NCI-H2081 treated with DMSO at 0.1 percent for 48 hours (cell line): ENCODE data around the gene ACOT6.
"Not testable (repeated sequence)": the region's sequence is repeated elsewhere in the genome, so short reads cannot be mapped to it uniquely, and the experiment has no call there.

Experiments
- DNase-seq: peaks from one replicate; lab custom pipeline; 2025; lab: John Stamatoyannopoulos, UW

The ACOT6 gene, protein sequence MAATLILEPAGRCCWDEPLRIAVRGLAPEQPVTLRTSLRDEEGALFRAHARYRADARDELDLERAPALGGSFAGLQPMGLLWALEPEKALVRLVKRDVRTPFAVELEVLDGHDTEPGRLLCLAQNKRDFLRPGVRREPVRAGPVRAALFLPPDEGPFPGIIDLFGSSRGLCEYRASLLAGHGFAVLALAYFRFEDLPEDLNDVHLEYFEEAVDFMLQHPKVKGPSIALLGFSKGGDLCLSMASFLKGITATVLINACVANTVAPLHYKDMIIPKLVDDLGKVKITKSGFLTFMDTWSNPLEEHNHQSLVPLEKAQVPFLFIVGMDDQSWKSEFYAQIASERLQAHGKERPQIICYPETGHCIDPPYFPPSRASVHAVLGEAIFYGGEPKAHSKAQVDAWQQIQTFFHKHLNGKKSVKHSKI

DNA sequence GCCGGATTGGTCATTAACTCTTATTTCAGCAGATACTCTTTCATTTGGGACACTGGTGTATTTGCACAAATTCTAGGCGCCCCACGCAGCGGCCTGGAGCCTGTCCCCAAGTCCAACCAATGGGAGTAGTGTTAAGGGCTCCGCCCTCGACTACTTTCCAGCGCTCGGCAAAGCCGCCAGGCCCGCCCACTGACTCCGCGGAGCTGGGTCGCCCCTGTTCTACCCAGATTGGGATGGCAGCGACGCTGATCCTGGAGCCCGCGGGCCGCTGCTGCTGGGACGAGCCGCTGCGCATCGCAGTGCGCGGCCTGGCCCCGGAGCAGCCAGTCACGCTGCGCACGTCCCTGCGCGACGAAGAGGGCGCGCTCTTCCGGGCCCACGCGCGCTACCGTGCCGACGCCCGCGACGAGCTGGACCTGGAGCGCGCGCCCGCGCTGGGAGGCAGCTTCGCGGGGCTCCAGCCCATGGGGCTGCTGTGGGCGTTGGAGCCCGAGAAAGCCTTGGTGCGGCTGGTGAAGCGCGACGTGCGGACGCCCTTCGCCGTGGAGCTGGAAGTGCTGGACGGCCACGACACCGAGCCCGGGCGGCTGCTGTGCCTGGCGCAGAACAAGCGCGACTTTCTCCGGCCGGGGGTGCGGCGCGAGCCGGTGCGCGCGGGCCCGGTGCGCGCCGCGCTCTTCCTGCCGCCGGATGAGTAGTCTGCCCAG is at the start of gene ACOT6:
Gene ACOT6, plus strand, starts transcription at position 179 of the 707 bp plus-strand sequence. Its CDS starts 55 bp downstream, at position 234.
- no peak for DNase-seq

DNA sequence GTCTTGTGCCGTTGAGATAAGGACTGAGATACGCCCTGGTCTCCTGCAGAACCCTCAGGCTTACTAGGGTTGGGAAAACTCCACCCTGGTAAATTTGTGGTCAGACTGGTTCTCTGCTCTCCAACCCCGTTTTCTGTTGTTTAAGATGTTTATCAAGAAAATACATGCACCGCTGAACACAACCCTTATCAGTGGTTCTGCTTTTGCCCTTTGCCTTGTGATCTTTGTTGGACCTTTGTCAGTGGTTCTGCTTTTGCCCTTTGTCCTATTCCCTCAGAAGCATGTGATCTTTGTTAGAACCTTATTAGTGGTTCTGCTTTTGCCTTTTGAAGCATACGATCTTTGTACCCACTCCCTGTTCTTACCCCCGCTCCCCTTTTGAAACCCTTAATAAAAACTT is 49.6 kb upstream of the ACOT6 start:
- DNase-seq, result not testable (repeated sequence)

DNA sequence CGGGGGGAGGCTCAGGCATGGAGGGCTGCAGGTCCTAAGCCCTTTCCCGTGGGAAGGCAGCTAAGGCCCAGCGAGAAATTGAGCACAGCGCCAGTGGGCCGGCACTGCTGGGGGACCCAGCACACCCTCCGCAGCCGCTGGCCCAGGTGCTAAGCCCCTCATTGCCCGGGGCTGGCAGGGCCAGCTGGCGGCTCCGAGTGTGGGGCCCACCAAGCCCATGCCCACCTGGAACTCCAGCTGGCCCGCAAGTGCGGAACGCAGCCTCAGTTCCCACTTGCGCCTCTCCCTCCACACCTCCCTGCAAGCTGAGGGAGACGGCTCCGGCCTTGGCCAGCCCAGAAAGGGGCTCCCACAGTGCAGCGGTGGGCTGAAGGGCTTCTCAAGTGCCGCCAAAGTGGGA is 45.9 kb upstream of the ACOT6 start:
- not testable (repeated sequence) for DNase-seq

DNA sequence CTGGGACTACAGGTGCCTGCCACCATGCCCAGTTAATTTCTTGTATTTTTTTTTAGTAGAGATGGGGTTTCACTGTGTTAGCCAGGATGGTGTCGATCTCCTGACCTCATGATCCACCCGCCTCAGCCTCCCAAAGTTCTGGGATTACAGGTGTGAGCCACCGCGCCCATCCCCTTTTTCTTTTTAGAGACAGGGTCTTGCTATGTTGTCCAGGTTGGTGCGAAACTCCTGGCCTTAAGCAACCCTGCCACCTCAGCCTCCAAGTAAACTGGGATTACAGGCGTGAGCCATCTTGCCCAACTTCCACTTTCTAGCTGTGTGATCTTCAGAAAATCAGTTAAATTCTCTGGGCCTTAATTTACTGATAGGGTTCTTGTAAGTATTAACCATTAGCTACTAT is 45.4 kb upstream of the ACOT6 start:
- not testable (repeated sequence) for DNase-seq

DNA sequence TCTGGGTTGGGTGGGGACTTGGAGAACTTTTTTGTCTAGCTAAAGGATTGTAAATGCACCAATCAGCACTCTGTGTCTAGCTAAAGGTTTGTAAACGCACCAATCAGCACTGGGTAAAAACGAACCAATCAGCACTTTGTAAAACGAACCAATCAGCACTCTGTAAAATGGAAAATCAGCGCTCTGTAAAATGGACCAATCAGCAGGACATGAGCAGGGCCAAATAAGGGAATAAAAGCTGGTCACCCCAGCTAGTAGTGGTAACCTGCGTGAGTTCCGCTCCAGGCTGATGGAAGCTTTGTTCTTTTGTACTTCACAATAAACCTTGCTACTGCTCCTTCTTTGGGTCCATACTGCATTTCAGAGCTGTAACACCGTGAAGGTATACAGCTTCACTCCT is 45.0 kb upstream of the ACOT6 start:
- no peak for DNase-seq

DNA sequence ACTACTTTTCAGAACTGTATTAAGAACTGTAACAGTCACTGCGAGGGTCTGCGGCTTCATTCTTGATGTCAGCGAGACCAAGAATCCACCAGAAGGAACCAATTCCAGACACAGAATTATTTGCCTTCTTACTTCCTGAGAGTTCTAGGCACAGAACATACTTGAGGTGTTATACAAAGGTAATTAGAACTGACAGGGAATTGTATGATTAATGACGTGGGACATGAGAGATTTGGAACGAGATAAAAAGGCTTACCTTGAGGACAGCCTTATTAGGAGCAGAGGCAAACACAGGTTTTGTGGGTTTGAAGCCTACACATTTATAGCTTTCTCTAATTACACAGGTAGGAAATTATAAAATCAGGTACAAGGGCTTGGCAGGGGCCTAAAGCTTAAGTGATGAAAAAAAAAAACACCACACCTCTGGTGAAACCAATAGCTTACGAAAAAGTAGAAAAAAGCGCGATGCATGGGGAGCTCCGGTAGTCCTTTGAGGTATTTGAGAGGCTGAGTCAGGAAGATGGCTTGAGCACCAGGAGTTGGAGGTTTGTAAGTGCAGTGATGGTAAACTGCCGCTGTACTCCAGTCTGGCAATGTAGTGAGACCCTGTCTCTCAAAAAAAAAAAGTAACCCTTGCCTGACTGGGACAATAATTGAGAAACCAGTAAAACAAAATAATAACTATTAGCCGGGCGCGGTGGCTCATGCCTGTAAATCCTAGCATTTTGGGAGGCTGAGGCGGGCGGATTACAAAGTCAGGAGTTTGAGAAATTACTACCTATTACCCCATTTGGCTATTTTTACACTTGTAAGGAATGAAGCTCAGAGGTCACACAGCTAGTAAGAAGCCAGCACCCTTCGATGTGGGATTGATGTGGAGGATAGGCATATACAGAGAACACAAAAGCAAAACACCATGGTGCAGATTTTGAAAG is 44.1 kb upstream of the ACOT6 start:
- no peak for DNase-seq

DNA sequence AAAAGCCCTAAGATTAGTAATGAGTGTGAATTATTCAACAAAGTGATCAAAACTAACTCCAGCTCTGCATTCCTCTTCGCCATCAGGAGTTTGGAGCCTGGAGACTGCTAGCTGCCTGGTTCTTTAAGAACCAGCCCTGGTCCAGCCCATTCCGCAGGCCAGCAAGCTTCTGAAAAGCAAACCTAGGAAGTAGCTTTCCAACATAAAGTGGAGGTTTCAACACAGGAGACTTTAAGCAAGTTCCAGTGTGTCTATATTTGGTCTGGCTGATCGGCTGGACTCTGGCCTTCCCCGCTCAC is 43.5 kb upstream of the ACOT6 start:
- not testable (repeated sequence) for DNase-seq

DNA sequence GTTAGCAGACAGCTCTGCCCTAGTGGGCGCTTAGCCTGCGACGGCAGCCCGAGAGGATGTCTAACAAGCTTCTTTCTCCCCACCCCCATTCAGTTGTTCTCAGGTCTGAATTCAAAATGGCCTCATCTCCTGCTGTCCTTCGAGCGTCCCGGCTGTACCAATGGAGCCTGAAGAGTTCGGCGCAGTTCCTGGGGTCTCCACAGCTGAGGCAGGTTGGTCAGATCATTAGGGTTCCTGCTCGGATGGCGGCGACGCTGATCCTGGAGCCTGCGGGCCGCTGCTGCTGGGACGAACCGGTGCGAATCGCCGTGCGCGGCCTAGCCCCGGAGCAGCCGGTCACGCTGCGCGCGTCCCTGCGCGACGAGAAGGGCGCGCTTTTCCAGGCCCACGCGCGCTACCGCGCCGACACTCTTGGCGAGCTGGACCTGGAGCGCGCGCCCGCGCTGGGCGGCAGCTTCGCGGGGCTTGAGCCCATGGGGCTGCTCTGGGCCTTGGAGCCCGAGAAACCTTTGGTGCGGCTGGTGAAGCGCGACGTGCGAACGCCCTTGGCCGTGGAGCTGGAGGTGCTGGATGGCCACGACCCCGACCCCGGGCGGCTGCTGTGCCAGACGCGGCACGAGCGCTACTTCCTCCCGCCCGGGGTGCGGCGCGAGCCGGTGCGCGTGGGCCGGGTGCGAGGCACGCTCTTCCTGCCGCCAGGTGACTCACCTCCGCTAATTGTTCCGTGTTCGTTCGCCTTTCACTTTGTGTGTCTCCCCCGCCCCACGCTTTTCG is 42.9 kb upstream of the ACOT6 start, which contains the start of gene ACOT2:
Gene ACOT2, plus strand, starts transcription at position 29 of the 774 bp plus-strand sequence. Its CDS starts 28 bp downstream, at position 57.
- DNase-seq, result peak; percentile 36

DNA sequence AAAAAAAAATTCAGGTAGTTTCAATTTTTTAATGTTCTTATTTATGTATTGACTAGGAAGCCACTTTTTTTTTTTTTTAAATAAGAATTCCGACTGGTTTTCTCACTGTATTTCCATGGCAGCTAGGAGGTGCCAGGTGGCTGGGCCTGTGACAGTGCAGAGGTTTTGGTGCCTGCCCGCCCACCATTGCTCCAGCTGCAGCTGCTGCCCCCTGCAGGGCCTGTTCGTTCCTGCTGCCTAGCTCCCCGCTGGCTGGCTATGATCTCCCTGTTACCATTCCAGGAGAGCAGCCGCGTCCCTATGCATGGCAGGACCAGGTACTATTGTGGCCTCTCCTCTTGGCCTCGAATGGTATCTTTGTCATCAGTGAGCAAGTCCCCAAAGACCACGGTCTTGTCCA is 41.4 kb upstream of the ACOT6 start:
- DNase-seq, result not testable (repeated sequence)

DNA sequence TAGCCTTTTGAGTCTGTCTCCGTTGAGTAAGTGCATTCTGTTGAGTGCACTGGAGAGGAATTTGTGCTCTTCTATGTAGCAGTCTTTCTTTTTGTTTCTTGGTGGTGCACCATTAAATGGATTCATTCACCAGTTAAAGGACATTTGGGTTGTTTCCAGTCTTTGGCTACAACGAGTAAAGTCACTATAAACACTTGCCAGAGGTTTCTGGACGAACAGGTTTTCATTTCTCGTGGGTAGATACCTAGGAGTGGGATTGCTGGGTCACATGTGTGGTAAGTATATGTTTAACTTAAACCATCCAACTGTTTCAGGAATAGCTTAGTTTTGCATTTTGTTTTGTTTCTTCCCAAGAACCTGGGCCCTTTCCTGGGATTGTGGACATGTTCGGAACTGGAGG is 39.3 kb upstream of the ACOT6 start:
- DNase-seq, result not testable (repeated sequence)

DNA sequence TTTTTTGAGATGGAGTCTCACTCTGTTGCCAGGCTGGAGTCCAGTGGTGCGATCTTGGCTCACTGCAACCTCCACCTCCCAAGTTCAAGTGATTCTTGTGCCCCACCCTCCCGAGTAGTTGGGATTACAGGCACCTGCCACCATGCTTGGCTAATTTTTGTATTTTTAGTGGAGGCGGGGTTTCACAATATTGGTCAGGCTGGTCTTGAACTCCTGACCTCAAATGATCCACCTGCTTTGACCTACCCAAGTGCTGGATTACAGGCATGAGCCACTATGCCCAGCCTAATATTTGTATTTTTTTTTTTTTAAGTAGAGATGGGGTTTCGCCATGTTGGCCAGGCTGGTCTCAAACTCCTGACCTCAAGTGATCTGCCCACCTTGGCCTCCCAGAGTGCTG is 38.6 kb upstream of the ACOT6 start:
- DNase-seq, result not testable (repeated sequence)

DNA sequence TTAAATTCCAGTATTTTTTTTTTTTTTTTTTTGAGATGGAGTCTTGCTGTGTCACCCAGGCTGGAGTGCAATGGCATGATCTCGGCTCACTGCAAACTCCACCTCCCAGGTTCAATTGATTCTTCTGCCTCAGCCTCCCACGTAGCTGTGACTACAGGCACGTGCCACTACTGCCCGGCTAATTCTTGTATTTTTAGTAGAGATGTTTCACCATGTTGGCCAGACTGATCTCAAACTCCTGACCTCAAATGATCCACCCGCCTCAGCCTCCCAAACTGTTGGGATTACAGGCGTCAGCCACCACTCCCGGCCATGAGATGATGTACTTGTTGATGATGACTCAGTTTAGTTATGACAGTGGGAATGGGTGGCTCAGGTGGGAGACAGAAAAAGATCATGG is 38.1 kb upstream of the ACOT6 start:
- DNase-seq, result not testable (repeated sequence)

DNA sequence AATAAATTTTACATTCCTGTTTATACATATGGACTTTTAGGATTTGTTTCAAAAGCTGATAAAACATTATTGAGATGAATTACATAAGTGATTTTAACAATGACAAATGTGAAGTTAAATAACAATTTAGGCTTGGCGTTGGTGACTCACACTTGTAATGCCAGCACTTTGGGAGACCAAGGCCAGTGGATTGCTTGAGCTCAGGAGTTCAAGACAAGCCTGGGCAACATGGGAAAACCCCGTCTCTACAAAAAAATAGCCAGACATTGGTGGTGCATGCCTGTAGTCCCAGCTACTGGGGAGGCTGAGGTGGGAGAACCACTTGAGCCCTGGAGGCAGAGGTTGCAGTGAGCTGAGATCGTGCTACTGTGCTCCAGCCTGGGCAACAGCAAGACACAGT is 35.9 kb upstream of the ACOT6 start:
- no peak for DNase-seq

DNA sequence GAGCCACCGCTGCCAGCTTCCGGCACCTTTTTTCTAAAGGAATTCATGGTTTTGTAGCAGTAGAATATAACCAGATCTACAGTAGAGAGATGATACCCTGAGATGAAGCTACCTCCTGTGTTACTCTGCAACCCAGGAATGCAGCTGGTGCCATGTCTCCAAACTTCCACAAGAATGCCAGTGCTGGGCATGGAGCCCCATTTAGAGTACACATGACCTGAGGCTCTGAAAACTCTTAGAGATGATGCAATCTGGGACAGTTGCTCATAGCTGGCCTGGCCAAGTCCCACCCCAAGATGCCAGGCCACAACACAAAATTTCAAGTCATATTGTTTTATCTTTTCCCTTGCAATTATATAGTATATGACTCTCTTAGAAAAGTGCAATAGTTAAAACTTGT is 35.1 kb upstream of the ACOT6 start:
- DNase-seq, result not testable (repeated sequence)

DNA sequence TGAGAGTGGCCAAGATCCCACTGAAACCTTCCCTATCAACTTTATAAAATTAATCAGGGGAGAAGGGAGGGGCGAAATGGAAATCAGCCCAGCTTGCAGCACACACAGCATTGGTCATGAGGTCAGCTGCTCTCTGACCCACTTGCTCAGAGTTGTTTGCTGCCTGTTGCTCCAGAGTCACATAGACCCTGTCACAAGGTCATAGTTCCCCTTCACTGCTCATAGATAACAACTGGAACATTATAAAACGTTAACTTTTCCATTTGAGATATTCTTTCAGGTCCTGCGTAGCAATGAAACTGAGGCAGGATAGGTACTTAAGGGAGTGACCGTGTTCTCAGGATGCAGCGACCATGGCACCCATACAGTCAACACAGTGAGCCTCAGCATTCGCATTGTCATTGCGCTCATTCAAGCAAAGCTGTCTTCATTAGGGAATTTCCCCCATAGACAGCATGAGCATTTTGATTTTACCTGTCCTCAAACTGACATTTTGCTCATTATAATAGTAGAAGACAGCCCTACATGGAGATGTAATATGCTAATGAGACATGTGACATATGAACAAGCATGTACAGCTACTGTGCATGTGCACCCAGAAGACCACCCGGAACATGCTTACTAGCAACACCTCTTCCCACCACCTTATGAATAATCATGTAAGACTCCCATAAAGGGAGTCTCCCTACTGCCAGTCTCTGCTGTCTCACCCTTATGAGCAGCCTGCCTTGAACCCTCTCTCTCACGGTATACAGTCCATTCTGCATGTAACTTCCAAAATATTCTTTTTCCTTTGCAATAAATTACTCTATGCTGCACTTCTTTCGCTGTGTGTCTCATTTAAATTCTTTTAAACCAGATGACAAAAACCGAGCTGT is 30.0 kb upstream of the ACOT6 start:
- not testable (repeated sequence) for DNase-seq

DNA sequence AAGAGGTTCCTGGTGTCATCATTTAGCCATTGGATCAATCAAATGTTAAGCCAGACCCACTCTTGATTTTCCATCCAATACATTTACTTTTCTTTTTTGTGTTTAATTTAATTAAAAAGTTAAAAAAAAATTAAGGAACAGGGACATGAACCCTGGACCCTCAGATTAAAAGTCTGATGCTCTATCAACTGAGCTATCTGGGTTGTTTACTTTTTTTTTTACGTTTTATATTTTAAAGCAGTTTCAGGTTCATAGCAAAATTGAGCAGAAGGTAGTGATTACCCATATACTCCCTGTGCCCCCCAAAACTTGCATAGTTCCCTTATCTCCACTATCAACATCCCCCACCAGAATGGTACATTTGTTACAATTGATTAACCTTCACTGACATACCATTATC is 23.6 kb upstream of the ACOT6 start:
- DNase-seq, result no peak

DNA sequence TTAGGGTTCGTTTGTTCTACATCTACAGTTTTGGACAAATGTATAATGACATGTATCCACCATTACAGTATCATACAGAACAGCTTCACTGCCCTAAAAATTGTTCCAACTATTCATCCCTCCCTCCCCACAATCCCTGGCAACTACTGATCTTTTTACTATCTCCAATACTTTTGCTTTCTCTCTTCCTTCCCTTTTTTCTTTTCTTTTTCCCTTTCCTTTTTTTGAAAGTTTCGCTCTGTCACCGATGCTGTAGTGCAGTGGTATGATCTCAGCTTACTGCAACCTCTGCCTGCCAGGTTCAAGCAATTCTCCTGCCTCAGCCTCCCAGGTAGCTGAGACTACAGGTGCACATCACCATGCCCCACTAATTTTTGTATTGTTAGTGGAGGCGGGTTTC is 23.2 kb upstream of the ACOT6 start:
- DNase-seq, result no peak

DNA sequence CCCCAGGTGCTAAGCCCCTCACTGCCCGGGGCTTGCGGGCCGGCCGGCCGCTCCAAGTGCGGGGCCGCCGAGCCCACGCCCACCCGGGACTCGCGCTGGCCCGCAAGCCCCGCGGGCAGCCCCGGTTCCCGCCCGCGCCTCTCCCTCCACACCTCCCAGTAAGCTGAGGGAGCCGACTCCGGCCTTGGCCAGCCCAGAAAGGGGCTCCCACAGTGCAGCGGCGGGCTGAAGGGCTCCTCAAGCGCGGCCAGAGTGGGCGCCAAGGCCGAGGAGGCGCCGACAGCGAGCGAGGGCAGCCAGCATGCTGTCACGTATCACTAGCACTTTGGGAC is 21.7 kb upstream of the ACOT6 start:
- DNase-seq, result not testable (repeated sequence)

DNA sequence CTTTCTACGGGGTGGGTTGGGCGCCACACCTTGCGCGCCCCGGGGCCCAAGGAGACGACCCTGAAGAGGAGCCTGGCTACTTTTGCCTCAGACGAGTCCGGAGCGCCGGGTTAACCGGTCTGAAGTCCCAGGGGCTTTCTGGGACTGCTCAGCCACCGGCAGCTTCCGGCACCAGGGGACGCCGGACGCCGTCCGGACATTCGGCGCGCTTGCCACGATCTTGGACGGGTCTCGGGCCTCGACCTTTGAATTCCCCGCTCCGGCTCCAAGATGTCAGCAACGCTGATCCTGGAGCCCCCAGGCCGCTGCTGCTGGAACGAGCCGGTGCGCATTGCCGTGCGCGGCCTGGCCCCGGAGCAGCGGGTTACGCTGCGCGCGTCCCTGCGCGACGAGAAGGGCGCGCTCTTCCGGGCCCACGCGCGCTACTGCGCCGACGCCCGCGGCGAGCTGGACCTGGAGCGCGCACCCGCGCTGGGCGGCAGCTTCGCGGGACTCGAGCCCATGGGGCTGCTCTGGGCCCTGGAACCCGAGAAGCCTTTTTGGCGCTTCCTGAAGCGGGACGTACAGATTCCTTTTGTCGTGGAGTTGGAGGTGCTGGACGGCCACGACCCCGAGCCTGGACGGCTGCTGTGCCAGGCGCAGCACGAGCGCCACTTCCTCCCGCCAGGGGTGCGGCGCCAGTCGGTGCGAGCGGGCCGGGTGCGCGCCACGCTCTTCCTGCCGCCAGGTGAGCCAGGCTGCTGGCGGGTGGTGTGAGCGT is 20.4 kb upstream of the ACOT6 start, which contains the start of gene ACOT4:
Gene ACOT4, plus strand, starts transcription at position 184 of the 760 bp plus-strand sequence. Its CDS starts 87 bp downstream, at position 271.
- no peak for DNase-seq

DNA sequence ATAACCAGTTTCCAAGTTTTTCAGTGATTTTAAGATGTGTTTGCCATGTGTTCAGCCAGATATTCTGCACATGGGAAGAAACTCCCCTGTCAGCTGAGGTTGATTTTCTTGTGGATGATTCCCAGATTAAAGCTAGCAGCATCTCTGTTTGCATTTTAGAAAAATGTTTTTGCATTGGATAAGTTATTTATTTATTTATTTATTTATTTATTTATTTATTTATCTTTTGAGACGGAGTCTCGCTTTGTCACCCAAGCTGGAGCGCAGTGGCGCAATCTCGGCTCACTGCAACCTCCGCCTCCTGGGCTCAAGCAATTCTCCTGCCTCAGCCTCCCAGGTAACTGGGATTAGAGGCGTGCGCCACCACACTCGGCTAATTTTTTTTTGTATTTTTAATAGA is 17.8 kb upstream of the ACOT6 start:
- no peak for DNase-seq
